ENCODE data around the gene SUPT6H. TPM values are rescaled to one million over a fixed set of nuclear protein-coding genes. Genes with fewer than 3 reads are reported as not detected.

SUPT6H gene
- total and polyA plus RNA-seq, 2 donors (not counting 1 experiment from before 2014, with no cell fraction given), result 34.7 to 61.6 TPM

- Histone ChIP-seq H2AFZ (ENCODE audit: low read length) (no peak overlapping the region), H3K27ac (ENCODE audit: insufficient read depth, low read length) (no peak overlapping the region), H3K4me3 (replicated peaks in 1 of 4; ENCODE audit: control extremely low read depth in 1 of 4, insufficient read depth in 1 of 4, low read depth in 3 of 4, low read length in 4 of 4) (no peak overlapping the region), H4K20me1 (ENCODE audit: control insufficient read depth, extremely low read depth, insufficient read depth, low read length) (no peaks in the 10 kb centered on the region), H3K4me1 (ENCODE audit: control insufficient read depth, extremely low read depth, insufficient read depth, low read length) (no peaks in the 10 kb centered on the region), H3K4me2 (ENCODE audit: extremely low read depth, insufficient read depth, low read length) (no peak overlapping the region), H3K36me3 (ENCODE audit: control insufficient read depth, insufficient read depth, low read length) (peaks cover 28% of the 10 kb centered on the region), H3K9me3 (ENCODE audit: control insufficient read depth, insufficient read depth, low read depth, low read length) (no peaks in the 10 kb centered on the region), H3K9ac (ENCODE audit: insufficient read depth, low read length) (no peak overlapping the region), H3K79me2 (ENCODE audit: control insufficient read depth, insufficient read depth, low read length) (no peaks in the 10 kb centered on the region), H3K27me3 (ENCODE audit: control insufficient read depth, insufficient read depth, low read length) (no peaks in the 10 kb centered on the region)
- TF ChIP-seq CTCF (conservative IDR thresholded peaks at IDR 0.05 in 1 of 2, IDR thresholded peaks at IDR 0.05 in 1 of 2; ENCODE audit: low read depth in 1 of 2, low read length in 2 of 2), result no peak
- TF ChIP-seq EZH2 (IDR thresholded peaks at IDR 0.05; ENCODE audit: low read length, missing control alignments), result no peak
- DNase-seq (ENCODE audit: low read depth in 2 of 2), result no peak
Measured at GRCh38 chr17:28689011-28689410, 27.0 kb downstream of the SUPT6H start.

GRCh38 chr17:28693869-28694268, 31.9 kb downstream of the SUPT6H start:
- Histone ChIP-seq H3K36me3 (ENCODE audit: control insufficient read depth, insufficient read depth, low read length) (peaks cover 28% of the 10 kb centered on the region), H3K9me3 (ENCODE audit: control insufficient read depth, insufficient read depth, low read depth, low read length) (no peaks in the 10 kb centered on the region), H3K27ac (ENCODE audit: insufficient read depth, low read length) (no peak overlapping the region), H3K9ac (ENCODE audit: insufficient read depth, low read length) (no peak overlapping the region), H3K27me3 (ENCODE audit: control insufficient read depth, insufficient read depth, low read length) (no peaks in the 10 kb centered on the region), H3K79me2 (ENCODE audit: control insufficient read depth, insufficient read depth, low read length) (no peaks in the 10 kb centered on the region), H3K4me1 (ENCODE audit: control insufficient read depth, extremely low read depth, insufficient read depth, low read length) (no peaks in the 10 kb centered on the region), H3K4me2 (ENCODE audit: extremely low read depth, insufficient read depth, low read length) (no peak overlapping the region), H3K4me3 (replicated peaks in 1 of 4; ENCODE audit: control extremely low read depth in 1 of 4, insufficient read depth in 1 of 4, low read depth in 3 of 4, low read length in 4 of 4) (no peak overlapping the region), H4K20me1 (ENCODE audit: control insufficient read depth, extremely low read depth, insufficient read depth, low read length) (no peaks in the 10 kb centered on the region), H2AFZ (ENCODE audit: low read length) (no peak overlapping the region)
- no peak for DNase-seq (ENCODE audit: low read depth in 2 of 2)
- TF ChIP-seq EZH2 (IDR thresholded peaks at IDR 0.05; ENCODE audit: low read length, missing control alignments) (no peak), CTCF (conservative IDR thresholded peaks at IDR 0.05 in 1 of 2, IDR thresholded peaks at IDR 0.05 in 1 of 2; ENCODE audit: low read depth in 1 of 2, low read length in 2 of 2) (no peak)

GRCh38 chr17:28698253-28698941, 36.4 kb downstream of the SUPT6H start:
- Histone ChIP-seq H3K27ac (ENCODE audit: insufficient read depth, low read length) (no peak overlapping the region), H2AFZ (ENCODE audit: low read length) (no peak overlapping the region), H3K27me3 (ENCODE audit: control insufficient read depth, insufficient read depth, low read length) (no peaks in the 10 kb centered on the region), H3K9ac (ENCODE audit: insufficient read depth, low read length) (no peak overlapping the region), H3K4me2 (ENCODE audit: extremely low read depth, insufficient read depth, low read length) (no peak overlapping the region), H3K36me3 (ENCODE audit: control insufficient read depth, insufficient read depth, low read length) (peaks cover 55% of the 10 kb centered on the region), H3K4me3 (replicated peaks in 1 of 4; ENCODE audit: control extremely low read depth in 1 of 4, insufficient read depth in 1 of 4, low read depth in 3 of 4, low read length in 4 of 4) (no peak overlapping the region), H3K4me1 (ENCODE audit: control insufficient read depth, extremely low read depth, insufficient read depth, low read length) (no peaks in the 10 kb centered on the region), H3K9me3 (ENCODE audit: control insufficient read depth, insufficient read depth, low read depth, low read length) (no peaks in the 10 kb centered on the region), H4K20me1 (ENCODE audit: control insufficient read depth, extremely low read depth, insufficient read depth, low read length) (no peaks in the 10 kb centered on the region), H3K79me2 (ENCODE audit: control insufficient read depth, insufficient read depth, low read length) (no peaks in the 10 kb centered on the region)
- TF ChIP-seq CTCF (conservative IDR thresholded peaks at IDR 0.05 in 1 of 2, IDR thresholded peaks at IDR 0.05 in 1 of 2; ENCODE audit: low read depth in 1 of 2, low read length in 2 of 2) (no peak), EZH2 (IDR thresholded peaks at IDR 0.05; ENCODE audit: low read length, missing control alignments) (no peak)
- no peak for DNase-seq (ENCODE audit: low read depth in 2 of 2)
